SH-SY5Y (cell line): ENCODE measurements around the gene SMAD9.

Experiments used
- GATA2 ChIP-seq: IDR thresholded peaks from 2 replicates; pipeline ENCODE4 v1.6.1; 2011; ENCODE audit warnings: mild to moderate bottlenecking, low read depth, low read length
- GATA3 ChIP-seq: IDR thresholded peaks from 2 replicates; pipeline ENCODE4 v1.6.1; 2011; ENCODE audit warnings: low read depth, mild to moderate bottlenecking, low read length, moderate library complexity

The SMAD9 gene

DNA sequence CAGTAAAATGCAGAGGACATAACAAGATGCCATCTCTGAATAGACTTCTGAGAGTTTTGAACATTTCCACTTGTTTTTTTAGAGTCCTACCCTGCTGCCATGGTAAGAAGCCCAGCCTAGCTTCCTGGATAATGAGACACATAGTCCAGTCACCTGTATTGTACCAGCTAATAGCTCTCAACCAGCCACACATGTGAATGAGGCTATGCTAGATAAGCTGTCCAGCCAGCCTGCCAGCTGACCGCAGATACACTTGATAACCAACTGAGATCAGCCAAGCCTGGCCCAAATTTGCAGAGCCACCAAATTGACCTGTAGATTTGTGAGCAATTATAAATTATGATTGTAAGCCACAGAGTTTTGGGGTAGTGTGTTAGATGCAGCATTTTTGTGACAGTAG is 90.3 kb downstream of the SMAD9 start:
- TF ChIP-seq GATA2 (peak; percentile 89), GATA3 (0 out of 2 replicates have a peak, but pooled peaks have one; percentile 38)

DNA sequence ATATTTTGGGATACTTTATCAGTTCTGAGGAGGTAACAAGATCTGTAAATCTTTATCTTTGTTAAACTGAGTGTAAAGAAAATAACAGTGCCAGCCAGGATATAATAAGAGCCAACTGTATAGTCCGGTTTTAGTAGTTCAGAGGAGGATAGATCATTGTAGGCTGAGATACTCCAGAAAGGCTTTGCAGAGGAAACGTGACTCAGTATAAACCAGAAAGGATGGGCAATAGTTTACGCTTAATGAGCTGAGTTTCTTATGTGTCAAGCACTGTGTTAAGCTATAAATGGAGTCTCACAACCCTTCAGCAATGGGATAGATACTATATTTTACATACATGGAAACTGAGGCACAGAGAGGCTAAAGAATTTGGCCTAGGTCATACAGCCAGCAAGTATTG is 97.3 kb downstream of the SMAD9 start:
- no peak for TF ChIP-seq GATA2
- TF ChIP-seq GATA3, result no peak

DNA sequence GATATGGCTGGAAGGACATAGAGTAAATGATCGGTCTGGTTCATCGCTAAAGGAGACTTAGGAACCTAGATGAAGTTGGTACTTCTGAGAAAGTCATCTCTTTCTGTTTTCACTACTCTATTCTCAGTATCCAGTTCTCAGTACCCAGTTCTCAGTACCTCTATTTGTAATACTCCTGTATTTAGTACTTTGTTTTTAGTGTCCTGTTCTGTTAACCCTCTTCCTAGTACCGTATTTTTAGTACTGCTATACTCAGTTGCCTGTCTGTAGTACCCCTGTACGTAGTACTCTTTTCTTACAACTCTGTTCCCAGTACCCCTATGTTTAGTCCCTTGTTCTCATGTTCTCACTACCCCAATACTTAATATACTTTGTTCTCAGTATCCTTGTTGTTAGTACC is 99.8 kb downstream of the SMAD9 start:
- no peak for TF ChIP-seq GATA2
- TF ChIP-seq GATA3, result no peak

DNA sequence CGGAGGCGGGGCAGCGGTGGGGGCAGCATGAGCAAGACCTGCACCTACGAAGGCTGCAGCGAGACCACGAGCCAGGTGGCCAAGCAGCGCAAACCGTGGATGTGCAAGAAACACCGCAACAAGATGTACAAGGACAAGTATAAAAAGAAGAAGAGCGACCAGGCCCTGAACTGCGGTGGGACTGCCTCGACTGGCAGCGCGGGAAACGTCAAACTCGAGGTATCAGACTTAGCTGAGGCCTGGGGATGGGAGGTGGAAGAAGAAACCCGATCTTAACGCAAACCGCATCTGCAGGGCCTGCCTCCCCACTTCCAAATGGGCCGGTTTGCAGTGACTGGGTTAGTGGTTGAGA is 100.3 kb downstream of the SMAD9 start:
- no peak for TF ChIP-seq GATA2
- TF ChIP-seq GATA3, result no peak

DNA sequence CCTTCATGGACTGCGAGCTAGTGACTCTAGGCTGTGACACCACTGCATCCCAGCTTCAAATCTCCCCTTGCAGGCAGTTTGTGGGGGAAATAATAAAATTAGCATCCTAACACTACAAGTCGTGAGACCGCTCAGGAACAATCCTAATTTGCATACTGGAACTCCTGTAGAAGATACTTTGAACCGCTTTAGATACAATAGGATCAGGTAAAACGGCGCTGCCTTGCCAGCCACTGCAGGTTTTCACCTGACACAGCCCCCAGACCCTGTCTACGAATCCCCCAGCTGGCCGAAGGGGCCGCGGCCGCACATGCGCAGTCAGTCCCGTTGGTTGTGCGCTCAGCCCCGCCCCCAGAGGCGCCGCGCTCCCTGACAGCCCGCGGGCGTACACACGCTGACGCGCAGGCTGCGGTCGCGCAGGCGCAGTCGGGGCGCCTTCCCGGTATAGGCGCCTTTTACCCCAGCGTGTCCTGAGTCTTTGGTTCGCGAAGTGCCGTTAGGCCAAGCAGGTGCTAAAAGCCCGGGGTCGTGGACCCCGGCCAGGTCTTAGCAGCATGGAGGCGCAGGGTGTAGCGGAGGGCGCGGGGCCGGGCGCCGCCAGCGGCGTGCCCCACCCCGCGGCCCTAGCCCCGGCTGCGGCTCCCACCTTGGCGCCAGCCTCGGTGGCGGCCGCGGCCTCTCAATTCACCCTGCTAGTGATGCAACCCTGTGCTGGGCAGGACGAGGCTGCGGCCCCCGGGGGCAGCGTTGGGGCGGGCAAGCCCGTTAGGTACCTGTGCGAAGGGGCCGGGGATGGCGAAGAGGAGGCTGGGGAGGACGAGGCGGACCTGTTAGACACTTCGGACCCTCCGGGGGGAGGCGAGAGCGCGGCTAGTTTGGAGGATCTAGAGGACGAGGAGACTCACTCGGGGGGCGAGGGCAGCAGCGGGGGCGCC is 101.0 kb downstream of the SMAD9 start, which contains the start of gene RFXAP:
TSS of gene RFXAP (plus strand) at position 419 of the 935 bp plus-strand sequence. CDS start at position 555, 136 bp downstream.
- TF ChIP-seq GATA3, result no peak
- TF ChIP-seq GATA2, result no peak

DNA sequence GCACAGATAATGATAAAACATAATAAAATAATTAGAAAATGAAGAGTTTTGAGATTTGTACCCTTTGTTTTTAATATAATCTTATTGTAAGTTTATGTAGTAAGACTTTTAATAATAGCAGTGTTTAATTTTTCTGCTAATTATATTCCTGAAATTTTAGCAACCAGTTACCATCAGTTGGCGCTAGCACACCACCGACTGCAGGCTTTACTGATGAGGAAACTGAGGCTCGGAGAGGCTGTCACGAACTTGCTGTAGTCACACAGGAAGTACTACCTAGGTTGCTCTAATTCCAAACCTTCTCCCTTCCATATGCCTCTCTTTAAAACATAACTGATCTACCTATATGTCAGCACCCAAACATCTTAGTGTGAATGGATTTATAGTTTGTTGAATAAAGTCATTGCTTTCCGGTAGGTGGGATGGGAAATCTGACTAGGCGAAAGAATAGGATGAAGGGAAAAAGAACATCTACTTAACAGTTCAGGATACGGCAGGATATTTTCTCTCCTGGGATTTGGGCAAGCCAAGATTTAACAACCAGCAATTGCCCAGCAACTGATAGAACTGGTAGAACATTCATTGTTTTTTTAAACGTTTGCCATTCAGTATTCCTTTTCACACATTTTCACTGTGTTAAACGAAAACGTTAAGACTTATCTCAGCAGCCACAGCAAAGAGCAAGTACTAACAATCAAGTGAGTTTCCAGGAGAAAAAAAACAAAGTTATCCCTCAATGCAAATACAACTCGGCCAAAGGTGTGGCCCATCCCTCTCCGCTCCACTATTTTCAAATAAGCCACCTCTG is 101.8 kb downstream of the SMAD9 start:
- TF ChIP-seq GATA2 (no peak), GATA3 (no peak)

DNA sequence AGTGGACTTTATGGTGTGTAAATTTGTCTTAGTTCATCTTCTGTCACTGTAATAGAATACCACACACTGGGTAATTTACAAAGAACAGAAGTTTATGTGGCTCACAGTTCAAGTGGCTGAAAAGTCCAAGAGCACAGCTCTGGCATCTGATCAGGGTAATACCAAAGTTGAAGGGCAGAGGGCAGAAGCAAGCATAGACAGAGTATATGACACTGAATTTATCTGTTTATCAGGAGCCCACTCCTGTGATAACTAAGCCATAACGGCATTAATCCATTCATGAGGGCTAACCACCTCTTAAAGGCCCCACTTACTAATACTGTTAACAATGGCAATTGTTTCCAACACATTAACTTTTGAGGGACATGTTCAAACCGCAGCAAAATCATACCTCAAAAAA is 105.0 kb downstream of the SMAD9 start:
- no peak for TF ChIP-seq GATA2

DNA sequence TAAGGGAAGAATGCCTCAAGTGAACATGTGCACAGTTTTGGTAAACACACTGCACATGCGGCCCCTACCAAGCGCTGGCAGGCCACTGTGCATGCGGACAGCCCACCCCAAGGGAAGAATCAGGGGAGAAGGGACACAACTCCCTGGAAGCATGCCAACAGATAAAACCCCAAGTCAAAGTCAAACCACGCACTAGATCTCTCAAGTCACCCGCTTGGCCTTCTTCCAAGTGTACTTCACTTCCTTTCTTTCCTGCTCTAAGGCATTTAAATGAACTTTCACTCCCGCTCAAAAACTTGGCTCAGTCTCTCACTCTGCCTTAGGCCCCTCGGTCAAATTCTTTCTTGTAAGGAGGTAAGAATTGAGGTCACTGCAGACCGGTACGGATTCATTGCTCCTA is 105.6 kb downstream of the SMAD9 start:
- TF ChIP-seq GATA3 (no peak), GATA2 (no peak)

DNA sequence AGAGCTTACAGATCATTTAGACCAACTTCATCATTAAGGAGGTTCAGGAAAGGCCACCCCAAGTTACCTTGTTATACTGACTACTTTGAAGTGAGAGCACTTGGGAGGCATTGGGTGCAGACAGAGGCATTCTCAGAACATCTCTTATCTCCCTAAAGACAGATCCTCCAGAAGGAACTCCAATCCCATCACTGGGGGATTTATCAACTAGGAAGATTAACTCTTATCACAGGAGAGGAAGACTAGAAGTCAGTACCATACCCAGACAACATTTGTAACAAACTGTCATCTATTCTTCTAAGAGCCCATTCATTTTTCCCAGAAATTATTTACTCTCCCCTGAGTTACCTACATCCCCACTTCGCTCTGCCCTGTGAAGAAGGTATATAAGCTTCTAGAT is 106.8 kb downstream of the SMAD9 start:
- no peak for TF ChIP-seq GATA2
- no peak for TF ChIP-seq GATA3

DNA sequence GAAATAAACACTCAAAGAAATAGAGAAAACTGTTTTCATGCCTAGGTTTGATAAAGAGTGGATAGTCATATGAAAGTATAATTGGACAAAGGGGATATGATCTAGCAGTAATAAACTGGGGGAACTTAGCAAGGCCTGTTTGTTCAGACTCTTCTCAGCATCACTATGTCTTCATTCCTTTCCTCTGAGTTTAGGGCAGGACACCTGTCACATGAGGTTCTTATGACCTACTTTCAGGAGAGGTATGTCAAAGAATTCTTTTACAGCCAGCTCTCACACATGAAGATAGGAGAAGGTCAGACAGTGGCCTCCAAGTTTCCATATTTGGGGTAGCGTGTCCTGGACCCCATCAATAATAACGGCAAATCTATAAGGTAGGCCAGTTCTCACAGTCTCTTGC is 112.4 kb downstream of the SMAD9 start:
- TF ChIP-seq GATA2 (no peak), GATA3 (no peak)

DNA sequence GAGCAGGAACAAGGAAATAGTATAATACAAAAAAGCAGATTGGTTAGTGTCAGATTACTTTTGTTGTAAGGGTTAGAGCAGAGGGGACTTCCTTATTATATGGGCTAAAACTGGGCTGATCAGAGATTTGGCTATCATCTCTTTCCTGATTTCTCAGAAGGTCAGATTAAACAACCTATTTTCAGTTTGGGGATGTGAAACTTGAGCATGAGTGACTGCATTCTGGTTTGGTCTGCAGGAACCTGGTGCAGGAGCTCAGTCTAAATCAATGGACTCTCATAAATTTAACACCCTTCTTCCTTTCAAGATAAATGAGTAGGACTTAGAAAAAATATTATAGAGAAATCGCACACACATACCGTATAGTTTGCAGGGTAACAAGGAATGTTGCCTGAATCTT is 113.9 kb downstream of the SMAD9 start:
- TF ChIP-seq GATA2 (no peak), GATA3 (no peak)

DNA sequence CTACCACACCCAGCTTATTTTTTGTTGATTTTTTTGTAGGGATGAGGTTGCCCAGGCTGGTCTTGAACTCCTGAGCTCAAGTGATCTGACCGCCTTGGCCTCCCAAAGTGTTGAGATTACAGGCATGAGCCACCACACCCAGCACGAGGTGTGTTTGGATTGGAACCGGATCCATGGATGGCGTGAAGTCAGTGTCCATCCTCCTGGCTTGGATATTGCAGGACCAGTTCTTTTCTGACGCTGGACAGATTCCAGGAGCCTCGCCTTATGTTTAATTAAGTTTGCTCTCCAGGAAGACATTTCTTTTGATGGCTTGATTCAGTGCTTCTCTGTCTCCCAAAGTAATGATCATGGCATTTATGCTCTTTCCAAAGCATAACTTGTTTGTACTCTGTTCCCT is 115.5 kb downstream of the SMAD9 start:
- TF ChIP-seq GATA3 (no peak), GATA2 (no peak)

DNA sequence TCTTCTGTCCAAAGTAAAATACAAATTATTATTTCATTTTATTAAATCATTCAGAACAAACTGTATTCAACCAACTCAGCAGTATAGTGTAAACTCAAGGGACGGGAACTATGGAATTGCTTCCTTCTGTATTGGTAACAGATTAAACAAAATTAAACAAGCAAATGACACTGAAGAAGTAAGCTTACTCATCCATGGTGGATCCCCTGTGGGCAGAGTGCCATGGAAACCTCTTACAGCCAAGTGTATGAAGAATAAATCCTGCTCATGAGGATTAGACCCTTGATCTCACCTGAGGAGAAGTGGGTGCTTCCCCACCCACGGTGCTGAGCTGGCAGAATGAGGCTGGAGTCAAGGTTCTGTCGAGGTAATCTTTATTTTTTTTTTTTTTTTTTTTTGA is 119.0 kb downstream of the SMAD9 start:
- no peak for TF ChIP-seq GATA2
- no peak for TF ChIP-seq GATA3

DNA sequence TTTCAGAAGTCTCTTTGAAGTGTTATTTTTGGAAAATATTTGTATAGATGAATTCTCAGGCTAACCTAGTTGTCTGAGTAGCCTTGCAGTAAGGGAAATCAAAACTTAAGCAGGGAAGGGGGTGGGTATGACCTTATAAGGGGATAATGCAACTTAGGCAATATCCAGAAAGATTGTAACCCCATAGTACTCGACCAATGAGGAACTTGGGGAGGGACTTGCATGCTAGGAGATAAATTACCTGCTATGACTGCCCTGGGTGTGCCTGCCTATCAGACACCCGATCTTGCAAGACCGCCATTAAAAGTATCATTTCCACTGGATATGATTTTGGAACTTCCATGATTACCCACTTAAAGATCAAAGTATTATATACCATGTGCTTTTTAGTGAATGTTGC is 124.0 kb downstream of the SMAD9 start:
- TF ChIP-seq GATA2 (no peak), GATA3 (no peak)

DNA sequence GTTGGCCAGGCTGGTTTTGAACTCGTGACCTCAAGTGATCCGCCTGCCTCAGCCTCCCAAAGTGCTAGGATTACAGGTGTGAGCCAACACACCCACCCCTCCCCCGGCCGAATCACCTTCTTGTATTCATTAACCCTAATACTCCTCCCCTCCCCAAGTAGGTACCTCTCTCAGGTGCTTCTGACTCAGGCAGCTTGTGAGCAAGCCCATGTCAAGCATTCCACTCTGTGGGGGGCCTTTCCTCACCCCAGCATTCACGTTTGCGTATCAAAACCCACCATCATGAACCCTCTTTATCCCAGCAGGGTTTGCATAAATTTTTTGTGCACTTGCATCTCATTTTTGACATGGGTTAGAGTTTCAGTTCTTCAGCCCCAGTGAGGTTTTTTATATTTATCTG is 124.6 kb downstream of the SMAD9 start:
- TF ChIP-seq GATA2, result no peak
- no peak for TF ChIP-seq GATA3
